Fibroblast of skin of left biceps (primary cell): ENCODE results near the gene CALML3.

Experiments used
- DNase-seq, 2 experiments: peaks; one replicate each; pipeline ENCODE4 v3.0.0-alpha.2; 2013; ENCODE audit warnings: low read depth in 2 of 2

CALML3 gene

DNA sequence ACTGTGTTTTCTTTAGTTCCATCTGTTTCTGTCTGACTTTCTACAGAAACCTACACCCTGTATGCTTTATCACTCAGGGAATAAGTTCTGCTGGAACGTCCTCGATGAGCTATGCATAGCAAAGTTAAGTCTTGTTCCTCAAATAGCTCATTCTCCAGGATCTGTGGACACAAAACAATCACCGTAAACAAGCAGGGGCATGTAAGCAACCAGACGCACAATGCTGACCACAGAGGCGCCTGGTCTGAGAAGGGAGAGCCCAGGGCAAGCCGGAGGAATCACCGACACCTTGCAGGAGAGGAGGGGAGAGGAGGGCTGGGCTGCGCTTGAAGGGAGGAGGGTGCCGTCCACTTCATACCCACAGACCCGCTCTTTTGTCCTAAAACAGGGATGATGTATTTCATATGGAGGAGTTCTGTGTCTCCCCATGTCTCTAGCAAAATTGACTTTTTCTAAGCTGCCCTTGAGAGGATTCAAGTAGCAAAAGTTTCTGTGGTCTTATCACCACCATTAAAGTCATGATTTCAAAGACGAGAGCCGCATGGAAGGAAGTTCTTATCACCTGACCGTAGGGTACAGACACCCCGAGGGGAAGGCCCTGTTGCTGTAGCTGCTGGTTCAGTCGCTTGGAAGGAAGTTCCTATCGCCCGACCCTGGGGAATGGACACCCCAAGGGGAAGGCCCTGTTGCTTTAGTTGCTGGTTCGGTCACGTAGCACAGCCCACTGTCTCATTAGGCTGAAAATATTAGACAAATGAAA lies 14.3 kb downstream of the CALML3 start:
- no peak for DNase-seq

DNA sequence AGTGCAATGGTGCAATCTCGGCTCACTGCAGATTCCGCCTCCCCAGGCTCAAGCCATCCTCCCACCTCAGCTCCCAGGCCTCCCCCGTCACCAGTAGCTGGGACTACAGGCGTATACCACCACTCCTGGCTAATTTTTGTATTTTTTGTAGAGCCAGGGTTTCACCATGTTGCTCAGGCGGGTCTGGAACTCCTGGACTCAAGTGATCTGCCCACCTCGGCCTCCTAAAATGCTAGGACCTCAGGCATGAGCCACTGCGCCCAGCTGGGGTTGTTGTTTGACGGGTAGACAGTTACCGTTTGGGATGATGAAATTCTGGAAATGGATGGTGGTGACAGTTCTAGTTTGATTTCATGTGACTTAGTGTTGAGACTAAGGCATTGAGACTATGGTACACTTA lies 15.3 kb downstream of the CALML3 start:
- DNase-seq = no peak

DNA sequence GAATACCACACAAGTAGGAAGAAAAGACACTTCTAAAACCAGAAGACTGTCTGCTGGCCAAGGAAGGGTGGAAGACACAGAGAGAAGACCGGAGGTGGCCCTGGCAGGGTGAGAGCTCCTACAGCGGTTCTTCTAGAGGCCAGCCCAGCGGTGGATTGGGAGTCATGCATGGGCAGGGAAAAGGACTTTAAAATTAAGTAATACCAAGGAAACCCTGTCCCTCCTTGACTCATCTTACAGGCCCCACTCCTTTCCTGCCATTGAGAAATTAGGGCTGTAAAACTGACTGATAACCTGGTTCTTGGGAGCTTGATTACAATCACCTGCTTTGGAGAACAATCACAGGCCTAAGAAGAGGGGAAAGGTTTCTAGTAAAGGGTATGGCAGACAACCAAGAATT lies 16.1 kb downstream of the CALML3 start:
- no peak for DNase-seq

DNA sequence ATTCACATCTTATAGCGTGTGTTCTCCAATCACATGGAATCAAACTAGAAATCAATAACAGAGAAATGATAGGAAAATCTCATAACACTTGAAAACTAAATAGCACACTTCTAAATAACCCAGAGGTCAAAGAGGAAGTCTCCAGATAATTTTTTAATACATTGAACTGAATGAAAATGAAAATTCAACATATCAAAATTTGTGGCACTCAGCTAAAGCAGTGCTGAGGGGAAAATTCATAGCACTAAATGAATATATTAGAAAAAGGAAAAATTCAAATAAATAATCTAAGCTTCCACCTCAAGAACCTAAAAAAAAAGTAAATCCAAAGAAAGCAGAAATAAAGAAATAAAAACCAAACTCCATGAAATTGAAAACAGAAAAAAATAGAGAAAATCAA lies 17.3 kb downstream of the CALML3 start:
- DNase-seq = no peak

DNA sequence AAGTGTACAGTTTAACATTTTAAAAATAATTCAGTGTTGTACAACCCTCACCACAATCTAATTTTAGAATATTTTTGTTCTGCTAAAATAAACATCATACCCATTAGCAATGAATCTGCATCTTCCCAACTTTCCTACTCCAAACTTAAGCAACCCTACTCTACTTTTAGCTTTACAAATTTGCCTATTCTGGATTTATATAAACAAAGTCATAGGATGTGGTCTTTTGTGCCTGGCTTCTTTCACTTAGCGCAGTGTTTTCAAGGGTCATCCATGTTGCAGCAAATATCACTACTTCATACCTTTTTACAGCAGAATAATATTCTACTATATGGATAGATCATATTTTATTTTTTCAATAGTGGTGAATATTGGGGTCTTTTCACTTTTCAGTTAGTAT lies 18.9 kb downstream of the CALML3 start:
- no peak for DNase-seq

DNA sequence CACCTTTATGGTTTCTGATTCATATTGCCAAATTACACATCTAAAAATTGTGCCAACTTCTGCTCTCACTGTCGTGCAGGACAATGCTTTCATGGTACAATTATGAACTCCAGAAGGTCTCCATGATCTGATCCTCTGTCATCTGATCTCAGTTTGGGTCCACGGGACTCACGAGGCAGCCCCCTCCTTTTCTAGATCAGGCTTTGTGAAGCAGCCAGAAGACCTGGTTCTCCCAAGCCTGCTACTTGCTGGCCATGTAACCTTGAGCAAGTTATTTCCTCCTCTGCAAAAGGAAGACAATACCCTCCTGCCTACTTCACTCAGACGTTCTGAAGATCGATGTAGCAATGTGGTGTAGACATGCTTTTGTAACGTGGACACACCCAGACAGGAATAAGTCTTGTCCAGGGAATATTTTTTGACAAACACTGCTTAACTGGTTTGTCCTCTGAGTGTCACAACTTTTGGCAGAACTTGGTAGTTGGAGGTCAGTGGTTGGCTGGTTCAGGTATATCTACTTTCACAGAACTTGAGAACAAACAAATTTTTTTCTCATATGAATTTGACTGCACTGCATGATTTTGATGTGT lies 19.6 kb downstream of the CALML3 start:
- DNase-seq = no peak

DNA sequence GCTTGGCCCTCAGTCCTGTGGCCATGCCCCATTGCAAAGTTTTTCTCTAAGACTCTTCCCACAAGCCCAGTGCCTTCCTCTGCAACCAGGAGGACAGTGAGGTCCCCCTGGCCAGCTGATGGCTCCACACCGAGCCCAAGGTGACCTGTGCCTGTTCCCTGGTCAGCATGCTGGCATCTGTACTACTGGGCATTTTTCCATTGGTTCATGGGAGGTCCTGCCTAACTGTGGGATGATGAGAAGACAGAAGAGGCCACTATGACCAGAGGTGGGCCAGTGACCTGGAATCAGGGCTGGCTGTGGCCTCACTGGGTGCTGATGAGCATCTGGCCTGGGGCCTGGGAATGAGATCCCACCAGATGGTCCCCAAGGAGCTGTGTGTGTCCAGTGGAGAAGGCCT lies 20.2 kb downstream of the CALML3 start:
- DNase-seq = no peak

DNA sequence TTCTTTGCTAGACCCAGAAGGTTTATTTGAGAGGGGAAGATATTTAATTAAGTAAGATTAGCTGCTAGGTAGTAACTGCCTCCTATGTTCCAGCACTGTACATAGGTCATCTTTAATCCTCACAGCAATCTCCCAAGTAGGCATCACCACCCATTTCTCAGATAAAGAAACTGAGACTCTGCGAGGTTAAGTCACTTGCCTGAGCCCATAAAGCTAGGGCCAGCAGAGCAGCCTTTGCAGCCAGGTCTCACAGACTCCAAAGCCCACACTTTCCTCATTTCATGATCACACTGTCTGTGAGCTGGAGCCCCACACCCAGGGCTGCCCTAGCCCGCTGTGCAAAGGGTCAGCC lies 20.6 kb downstream of the CALML3 start:
- no peak for DNase-seq

DNA sequence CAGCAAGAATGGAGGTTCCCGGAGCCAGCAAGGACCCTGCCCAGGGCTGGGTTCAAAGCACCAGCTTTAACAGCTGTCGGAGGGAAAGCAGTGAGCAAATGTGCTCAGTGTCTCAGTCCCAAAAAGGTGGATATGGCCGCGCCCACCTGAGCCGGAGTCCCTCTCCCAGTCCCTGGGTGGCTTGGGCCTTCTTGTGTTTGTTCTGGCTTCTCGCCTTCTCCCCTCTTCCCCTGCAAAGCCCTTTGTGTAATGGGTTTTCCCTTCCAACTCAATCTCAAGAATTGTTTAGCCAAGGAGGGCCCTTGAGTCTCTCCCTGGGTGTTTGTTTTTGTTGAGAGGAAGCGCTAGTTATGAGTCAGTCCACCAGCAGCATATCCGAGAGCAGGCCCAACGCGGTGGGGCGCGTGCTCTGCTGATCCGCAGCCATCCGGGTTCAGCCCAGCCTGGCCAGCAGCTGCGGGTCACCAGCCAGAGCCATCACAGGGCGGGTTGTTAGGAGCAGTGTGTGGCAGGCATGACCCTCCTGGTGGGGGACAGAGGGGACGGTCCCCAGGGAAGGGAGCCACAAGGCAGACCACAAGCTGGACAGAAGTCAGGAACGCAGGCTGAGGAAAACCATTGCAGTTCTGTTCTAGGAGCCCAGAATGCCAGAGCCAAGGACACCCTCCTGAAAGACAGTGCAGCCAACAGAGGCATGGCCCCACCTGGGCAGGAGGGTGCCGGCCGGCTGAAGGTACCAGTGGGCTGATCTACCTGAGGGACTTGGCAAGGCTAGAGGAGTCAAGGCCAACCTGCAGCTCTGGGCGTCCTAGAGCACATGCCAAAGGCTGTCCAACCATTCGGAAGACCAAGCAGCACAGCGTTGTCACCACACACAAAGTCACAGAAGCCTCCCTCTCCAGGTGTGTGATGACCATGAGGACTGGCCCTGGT lies 21.3 kb downstream of the CALML3 start:
- DNase-seq = no peak

DNA sequence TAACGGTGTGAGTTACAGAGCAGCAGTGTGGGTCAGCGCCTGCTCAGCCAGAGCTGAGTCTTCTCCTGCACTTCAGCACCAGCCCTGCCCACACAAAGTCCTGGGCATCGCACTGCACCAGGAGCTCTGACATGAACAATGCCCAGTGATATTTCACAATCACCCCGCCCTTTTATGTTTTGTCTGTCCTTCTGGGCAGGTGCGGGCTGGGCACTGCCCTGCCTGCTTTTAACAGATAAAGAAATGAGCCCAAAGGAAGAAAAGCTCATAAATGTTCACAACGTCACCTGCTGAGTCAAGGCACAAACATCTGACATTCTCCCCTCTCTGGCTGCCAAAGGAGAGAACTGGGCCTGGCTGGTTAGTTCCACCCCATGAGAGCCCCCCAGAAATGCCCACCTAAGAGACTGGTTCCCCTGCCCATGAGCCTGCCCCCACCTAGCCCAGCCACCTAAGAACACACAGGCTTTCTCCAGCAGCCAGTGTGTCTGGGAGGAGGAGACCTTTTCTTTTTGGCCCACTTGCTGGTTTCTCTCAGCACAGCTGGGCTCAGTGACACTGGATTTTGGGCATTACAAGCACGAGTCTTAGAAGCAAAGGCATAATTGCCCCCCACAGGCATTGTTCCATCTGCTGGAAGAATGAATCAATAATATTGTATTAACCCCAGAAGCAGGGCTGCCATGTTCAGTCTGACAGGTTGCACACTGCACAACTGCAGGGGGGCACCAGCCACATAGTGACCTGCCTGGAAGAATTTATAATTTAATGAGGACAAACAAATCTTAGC lies 22.3 kb downstream of the CALML3 start:
- no peak for DNase-seq

DNA sequence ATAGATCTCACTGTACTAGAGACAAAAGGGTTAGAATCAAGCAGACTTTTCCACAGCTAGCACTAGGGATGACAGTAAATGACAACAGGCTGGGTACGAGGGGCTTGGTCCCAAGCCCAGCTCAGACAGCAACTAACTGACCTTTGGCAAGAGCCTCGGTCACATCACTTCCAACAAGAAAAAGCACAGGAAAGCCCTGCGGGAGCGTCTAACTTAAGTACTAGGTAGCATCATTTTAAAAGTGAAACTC lies 22.8 kb downstream of the CALML3 start:
- no peak for DNase-seq

DNA sequence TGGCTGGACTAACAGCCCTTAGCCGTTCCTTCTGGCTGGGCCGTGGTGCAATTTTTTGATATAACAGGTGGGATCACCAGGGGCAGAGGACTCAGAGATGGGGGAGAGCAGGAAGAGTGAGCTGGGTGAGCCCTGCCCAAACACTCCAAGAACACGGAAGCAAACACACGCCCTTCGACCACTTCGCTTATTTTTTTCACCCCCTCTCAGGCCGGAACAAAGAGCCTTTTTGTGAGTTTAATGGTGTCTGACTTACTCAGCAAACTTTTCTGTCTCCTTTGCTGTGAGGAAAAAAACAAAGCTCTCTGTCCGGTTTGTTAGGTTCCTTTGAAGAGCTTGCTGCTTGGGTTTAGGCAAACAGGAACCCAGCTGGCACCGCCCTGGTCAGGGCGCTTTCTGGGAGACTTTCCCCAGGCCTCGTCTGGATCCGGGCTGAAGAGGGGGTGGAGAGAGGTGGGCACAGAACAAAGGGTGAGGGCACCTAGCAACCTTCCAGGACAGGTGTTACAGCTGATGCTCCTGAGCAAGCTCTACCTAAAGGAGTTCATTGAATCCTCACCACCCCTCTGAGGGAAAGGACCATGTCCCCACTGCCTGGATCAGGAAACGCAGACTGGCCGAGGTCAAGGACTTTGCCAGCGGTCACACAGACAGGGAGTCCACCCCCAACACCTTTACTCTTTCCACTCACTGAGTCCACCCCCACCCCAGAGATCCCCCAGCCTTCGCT lies 23.3 kb downstream of the CALML3 start:
- DNase-seq = no peak

DNA sequence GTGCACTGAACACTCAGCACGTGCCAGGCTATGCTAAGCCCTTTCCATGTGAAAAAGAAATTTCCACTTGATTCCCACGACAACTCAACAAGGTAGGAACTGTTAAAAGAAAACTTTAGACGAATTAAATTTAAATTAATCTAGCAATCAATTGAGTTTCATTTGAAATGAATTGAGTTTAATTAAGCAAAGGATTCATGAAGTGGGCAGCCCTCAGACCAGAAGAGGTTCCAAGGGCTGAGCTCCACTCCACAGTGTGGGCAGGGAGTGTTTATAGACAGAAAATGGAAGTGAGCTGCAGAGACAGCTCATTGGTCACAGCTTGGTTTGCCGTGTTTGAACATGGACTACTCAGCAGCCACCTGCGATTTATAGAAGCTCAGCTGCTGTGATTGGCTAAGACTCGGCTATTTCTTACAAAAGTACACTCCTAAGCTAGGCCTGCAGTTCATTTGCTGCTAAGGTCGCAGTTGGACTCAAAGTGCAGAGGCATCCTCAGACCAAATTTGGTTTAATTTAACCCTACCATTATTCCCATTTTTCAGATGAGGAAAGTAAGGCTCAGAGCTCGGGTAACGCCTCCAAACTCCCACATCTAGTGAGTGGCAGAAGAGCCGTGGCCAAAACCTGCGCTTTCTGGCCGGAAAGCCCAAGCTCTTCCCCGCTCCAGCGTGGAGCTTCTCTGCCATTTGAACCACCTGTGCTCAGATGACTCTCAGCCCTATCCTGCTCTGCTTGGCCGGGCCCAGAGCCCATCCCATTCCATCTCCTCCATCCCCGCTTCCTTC lies 24.9 kb downstream of the CALML3 start:
- no peak for DNase-seq

DNA sequence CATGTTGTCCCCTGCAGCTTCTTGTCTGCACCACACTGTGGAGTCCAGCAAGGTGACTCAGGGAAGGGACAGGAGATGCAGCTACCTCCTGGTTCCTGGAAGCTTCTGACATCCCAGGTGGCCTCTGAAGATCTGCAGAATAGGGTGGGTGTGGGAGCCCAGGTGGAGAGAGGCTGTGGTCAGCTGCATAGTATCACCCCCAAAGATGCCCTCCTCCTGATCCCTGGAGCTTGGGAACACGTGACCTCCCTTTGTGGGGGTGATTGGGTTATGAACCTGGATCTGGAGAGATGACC lies 25.4 kb downstream of the CALML3 start:
- DNase-seq = no peak

DNA sequence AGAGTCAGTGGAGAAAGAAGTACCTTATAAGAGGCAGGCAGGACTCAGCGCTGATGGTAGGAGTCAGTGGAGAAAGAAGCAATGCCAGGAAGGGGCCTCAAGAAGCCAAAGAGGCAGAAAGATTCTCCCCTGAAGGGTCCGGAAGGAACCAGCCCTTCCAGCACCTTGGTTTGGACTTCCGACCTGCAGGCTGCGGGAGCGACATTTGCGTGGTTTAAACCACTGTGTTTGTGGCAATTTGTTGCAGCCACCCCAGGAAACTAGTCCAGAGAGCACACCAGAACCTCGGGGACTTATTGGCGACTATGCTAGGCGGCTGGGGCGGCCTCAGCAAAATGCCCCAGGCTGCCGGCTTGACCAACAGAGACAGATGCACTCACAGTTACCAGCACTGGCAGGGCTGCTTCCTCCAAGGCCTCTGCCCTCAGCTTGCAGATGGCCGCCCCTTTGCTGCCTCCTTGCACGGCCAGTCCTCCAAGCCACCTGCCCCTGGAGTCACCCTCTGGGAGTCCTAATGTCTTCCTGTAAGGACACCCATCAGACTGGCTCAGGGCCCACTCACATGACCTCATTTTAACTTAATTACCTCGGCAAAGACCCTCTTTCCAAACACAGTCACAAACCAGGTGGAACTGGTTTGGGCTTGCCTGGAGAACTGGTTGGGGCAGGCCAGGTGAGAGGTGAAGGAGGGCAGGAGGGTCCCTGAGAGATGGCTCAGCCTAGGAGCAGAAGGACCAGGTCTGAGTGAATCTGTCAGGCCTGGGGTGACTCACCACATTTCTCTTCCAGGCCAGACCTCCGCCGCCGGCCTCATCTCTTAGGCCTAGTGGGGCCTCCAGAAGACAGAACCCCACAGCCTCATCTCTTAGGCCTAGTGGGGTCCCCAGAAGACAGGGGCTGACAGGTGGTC lies 26.1 kb downstream of the CALML3 start:
- no peak for DNase-seq

DNA sequence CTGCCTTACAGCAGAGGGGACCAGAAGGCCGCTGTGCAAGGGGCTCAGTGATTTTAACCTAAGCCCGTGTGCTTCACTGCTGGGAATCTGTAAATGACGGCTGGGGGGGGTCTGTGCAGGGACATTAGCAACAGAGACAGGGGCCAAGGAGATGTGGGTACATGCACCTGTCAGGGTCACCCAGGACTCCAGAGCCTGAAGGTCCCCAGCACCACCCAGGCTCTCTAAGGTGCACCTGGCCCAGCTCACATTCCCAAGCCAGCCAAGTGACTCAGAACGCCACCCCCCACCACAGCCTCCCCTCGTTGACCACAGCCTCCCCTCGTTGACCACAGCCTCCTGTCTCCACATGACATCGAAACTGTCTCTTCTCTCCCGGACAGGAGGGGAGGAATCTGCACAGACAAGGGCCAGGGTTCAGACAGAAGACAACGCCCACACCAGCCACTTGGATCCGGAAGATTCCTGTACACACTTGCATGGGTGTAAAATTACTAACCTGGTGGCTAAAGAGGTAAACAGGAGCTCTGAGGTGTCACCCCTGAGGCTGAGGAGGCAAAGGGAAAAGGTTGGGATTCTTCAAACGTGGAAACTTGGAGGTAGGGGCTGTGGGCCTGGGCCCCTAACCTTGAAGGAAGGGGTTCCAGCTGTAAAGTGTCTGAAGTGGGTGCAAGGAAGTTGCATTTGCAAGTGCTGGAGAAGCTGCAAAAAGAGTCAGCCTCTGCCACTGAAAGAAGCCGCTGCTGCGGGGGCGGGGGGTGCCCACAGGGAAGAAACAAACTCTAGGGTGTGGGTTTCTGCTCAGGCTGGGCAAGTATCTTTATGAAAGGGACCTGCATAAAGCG lies 27.0 kb downstream of the CALML3 start:
- no peak for DNase-seq

DNA sequence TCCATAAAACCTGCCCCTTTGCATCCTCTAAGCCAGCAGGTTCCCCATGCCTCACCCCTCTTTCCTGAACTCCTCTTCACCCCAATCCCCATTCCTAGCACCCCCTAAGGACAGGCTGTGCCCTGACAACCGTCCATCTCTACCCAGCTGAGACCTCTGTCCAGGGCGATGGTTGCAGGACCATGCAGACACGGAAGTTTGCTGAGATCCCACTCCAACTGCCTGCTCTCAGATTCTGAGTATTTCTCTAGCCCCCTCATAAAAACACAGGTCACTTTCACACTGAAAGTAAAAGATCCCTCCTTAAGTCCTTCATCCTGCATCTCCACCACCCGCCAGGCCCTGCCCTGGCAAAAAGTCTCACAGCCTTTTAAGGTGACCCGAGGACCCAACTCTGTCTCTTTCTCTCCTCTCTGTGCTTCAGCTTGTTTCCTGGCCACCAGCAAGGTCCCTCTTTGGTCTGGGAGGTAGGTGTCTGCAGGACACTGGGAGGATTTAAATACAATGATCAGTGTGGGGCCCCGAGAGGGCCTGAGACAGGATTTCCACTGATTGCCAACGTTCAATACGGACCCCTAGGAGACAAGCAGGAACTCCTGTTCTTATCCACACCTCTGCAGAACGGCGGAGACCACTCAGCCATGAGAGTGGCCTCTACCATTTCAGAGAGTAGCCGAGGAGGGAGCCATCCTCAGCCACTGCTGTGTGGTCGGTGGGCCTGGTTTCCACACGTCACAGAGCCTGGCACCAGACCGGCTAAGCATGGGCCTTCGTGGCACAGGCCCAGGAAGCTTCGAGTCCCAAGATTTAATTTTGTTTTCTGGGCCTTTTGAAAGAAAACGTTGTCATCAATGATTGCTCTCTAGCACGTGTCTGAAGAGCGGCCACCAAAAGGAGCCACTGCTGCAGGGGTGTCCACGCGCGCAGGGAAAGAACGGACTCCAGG lies 27.9 kb downstream of the CALML3 start:
- no peak for DNase-seq
